Neuronal stem cell (in vitro differentiated cells): ENCODE data around the gene PRR33.

Source experiments
- DNase-seq: peaks from one replicate; pipeline ENCODE4 v3.0.0-alpha.2; 2013; ENCODE audit warnings: low spot score
- H2AFZ ChIP-seq: one replicate; pipeline ENCODE4 v1.6.1; 2013; ENCODE audit warnings: mild to moderate bottlenecking, low read length, inconsistent platforms
- H2AK5ac ChIP-seq: 2 replicates; pipeline ENCODE4 v1.6.1; 2013; ENCODE audit warnings: low read depth, mild to moderate bottlenecking, inconsistent platforms, low read length, moderate library complexity, mixed read lengths
- H2BK120ac ChIP-seq: 2 replicates; pipeline ENCODE4 v1.6.1; 2013; ENCODE audit warnings: low read depth, mild to moderate bottlenecking, inconsistent platforms, low read length, moderate library complexity, mixed read lengths
- H2BK12ac ChIP-seq: one replicate; pipeline ENCODE4 v1.6.1; 2013; ENCODE audit warnings: low read length, inconsistent platforms
- H2BK15ac ChIP-seq: 2 replicates; pipeline ENCODE4 v1.6.1; 2013; ENCODE audit warnings: mild to moderate bottlenecking, low read length, inconsistent platforms, mixed read lengths
- H2BK5ac ChIP-seq: one replicate; pipeline ENCODE4 v1.6.1; 2013; ENCODE audit warnings: inconsistent platforms, mild to moderate bottlenecking, low read length, moderate library complexity
- H3K14ac ChIP-seq: one replicate; pipeline ENCODE4 v1.6.1; 2013; ENCODE audit warnings: low read length, inconsistent platforms
- H3K18ac ChIP-seq: 2 replicates; pipeline ENCODE4 v1.6.1; 2013; ENCODE audit warnings: low read length, inconsistent platforms
- H3K23ac ChIP-seq: 2 replicates; pipeline ENCODE4 v1.6.1; 2013; ENCODE audit warnings: low read depth, mild to moderate bottlenecking, mixed read lengths, low read length, inconsistent platforms; ENCODE audit not compliant: poor library complexity
- H3K27ac ChIP-seq: replicated peaks from 3 replicates; pipeline ENCODE4 v1.5.1; 2013; ENCODE audit warnings: low read length, inconsistent platforms
- H3K27me3 ChIP-seq, 3 experiments: 2 replicates each; pipeline ENCODE4 v1.6.1; 2013; ENCODE audit warnings: low read length in 3 of 3, mild to moderate bottlenecking in 2 of 3, inconsistent platforms in 1 of 3, low read depth in 1 of 3, mixed read lengths in 1 of 3, moderate library complexity in 1 of 3; ENCODE audit not compliant: control insufficient read depth in 3 of 3, insufficient read depth in 3 of 3
- H3K36me3 ChIP-seq, 2 donors: replicated peaks in 1 of 2; 2 replicates each; pipeline ENCODE4 v1.6.1; 2013; ENCODE audit warnings: low read length in 2 of 2; ENCODE audit not compliant: control insufficient read depth in 2 of 2, insufficient read depth in 2 of 2
- H3K4ac ChIP-seq: 2 replicates; pipeline ENCODE4 v1.6.1; 2013; ENCODE audit warnings: inconsistent platforms, mild to moderate bottlenecking, low read length, moderate library complexity
- H3K4me1 ChIP-seq, 2 donors: 1 replicate in 1 of 2; 2 replicates in 1 of 2; pipeline ENCODE4 v1.6.1; 2013; ENCODE audit warnings: low read length in 2 of 2, low read depth in 1 of 2; ENCODE audit not compliant: control insufficient read depth in 2 of 2, insufficient read depth in 1 of 2
- H3K4me2 ChIP-seq: one replicate; pipeline ENCODE4 v1.6.1; 2013; ENCODE audit warnings: mild to moderate bottlenecking, low read length, inconsistent platforms; ENCODE audit not compliant: insufficient read depth, poor library complexity, severe bottlenecking
- H3K4me3 ChIP-seq, 2 donors: 2 replicates each; pipeline ENCODE4 v1.5.1; 2013; ENCODE audit warnings: low read length in 2 of 2, mild to moderate bottlenecking in 2 of 2, inconsistent platforms in 1 of 2, moderate library complexity in 1 of 2
- H3K79me1 ChIP-seq: one replicate; pipeline ENCODE4 v1.6.1; 2013; ENCODE audit warnings: low read depth, mild to moderate bottlenecking, inconsistent platforms, low read length, moderate library complexity
- H3K9ac ChIP-seq: one replicate; pipeline ENCODE4 v1.6.1; 2013; ENCODE audit warnings: mild to moderate bottlenecking, low read depth, low read length, inconsistent platforms; ENCODE audit not compliant: poor library complexity
- H3K9me3 ChIP-seq, 2 donors: replicated peaks in 1 of 2; 2 replicates each; pipeline versions ENCODE3 to v1.6.1; 2013; ENCODE audit warnings: low read length in 2 of 2, mild to moderate bottlenecking in 2 of 2, inconsistent platforms in 1 of 2, low read depth in 1 of 2, mixed read lengths in 1 of 2, moderate library complexity in 1 of 2; ENCODE audit not compliant: control insufficient read depth in 2 of 2, insufficient read depth in 1 of 2
- H4K8ac ChIP-seq: one replicate; pipeline ENCODE4 v1.6.1; 2013; ENCODE audit warnings: low read depth, mild to moderate bottlenecking, inconsistent platforms, low read length, moderate library complexity
- H4K91ac ChIP-seq: one replicate; pipeline ENCODE4 v1.6.1; 2013; ENCODE audit warnings: low read length, low read depth, mild to moderate bottlenecking, inconsistent platforms; ENCODE audit not compliant: poor library complexity
- WGBS, 2 donors: extraction: QIAGEN DNeasy Blood & Tissue Kit; methylation state at CpG; one replicate each; pipeline ENCODE4 v1.1.7; 2013; ENCODE audit warnings: missing lambda C conversion rate in 2 of 2, mixed read lengths in 1 of 2; ENCODE audit not compliant: insufficient read length in 2 of 2, insufficient replicate concordance in 1 of 2; ENCODE audit errors: extremely low coverage in 2 of 2; 5-methylcytosine and 5-hydroxymethylcytosine counted together

Gene PRR33

DNA sequence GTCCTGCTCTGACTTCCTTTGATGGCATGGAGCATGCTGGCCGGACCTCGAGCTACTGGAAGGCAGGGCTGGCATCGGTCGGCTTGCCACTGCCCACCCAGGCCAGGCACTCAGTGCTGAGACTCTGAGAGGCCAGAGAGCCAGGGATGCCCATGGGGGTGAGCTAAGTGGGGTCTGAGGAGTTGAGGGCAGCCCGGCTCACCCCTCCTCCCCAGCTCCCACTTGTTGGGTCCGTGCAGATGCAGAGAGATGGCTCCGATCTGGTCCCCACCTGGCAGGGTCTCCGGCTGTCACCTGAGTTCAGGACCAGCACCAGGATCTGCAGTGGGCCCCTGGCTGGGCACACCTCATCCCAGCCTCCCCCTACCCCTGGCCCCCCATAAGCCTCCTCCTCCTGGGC lies 25.5 kb downstream of the PRR33 start:
- H4K91ac ChIP-seq = no peak overlapping the region
- no peak overlapping the region for H2AFZ ChIP-seq
- H3K79me1 ChIP-seq = no peaks in the 10 kb centered on the region
- no CpG with 5 or more reads among the region's 8 CpGs for WGBS, 2 donors
- peaks cover 27 to 38% of the 10 kb centered on the region in 2 donors for H3K4me1 ChIP-seq
- no peak overlapping the region for H3K4me2 ChIP-seq
- no peak overlapping the region for H4K8ac ChIP-seq
- H3K4me3 ChIP-seq = no peak overlapping the region
- H3K9ac ChIP-seq = no peak overlapping the region
- peak overlapping the region; percentile 52 for H3K18ac ChIP-seq
- peak overlapping the region; percentile 79 for H2AK5ac ChIP-seq
- H3K14ac ChIP-seq = no peak overlapping the region
- H2BK12ac ChIP-seq = peak overlapping the region; percentile 90
- H3K27ac ChIP-seq = no peak overlapping the region
- no peaks in the 10 kb centered on the region for H3K36me3 ChIP-seq
- peaks cover 0 to 1% (median 0%) of the 10 kb centered on the region in 3 experiments for H3K27me3 ChIP-seq
- H2BK120ac ChIP-seq = no peak overlapping the region
- H3K9me3 ChIP-seq = no peaks in the 10 kb centered on the region
- H2BK5ac ChIP-seq = peak overlapping the region; percentile 82
- peak overlapping the region; percentile 93 for H3K4ac ChIP-seq
- no peak overlapping the region for H3K23ac ChIP-seq
- no peak for DNase-seq
- H2BK15ac ChIP-seq = peak overlapping the region; percentile 99

DNA sequence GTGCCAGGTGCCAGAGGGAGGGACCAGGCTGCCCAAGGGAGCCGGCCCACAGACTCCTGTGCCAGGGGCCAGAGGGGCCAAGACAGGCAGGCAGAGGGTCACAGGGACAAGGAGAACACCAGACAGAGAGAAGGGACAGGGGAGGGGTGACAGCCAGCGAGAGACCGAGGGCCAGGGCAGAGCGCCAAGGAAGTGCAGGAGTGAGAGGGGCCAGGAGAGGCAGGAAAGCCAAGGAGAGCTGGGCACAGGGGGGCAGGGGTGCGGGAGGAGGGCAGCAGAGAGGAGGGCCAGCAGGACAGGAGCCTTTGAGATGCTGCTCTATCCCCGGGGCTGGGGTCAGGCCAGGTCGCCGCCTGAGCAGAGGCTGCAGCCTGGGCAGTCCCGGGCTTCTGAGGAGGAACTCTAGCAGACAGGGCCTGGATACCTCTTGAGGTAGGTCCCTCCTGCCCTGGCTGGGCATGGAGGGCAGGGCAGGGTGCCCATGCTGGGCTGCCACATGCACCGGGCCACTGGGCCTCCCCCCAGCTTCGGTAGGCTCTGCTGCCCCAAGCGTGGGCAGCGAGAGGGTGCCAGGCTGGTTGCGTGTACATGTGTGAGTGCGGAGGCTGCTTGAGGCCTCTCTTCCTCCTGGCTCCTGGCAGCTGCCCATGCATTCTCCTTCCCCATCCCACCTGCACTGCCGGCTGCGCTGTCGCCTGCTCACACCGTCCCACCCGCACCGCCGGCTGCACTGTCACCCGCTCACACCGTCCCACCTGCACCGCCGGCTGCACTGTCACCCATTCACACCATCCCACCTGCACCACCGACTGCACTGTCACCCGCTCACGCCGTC lies 26.6 kb downstream of the PRR33 start:
- Histone ChIP-seq H4K91ac (peak overlapping the region; percentile 87), H2AFZ (peak overlapping the region; percentile 74), H2BK120ac (peak overlapping the region; percentile 16), H3K79me1 (no peaks in the 10 kb centered on the region), H2AK5ac (peak overlapping the region; percentile 79), H3K27me3 (no peaks in the 10 kb centered on the region), H3K27ac (peak overlapping the region; percentile 24), H3K4me2 (no peak overlapping the region), H3K36me3 (no peaks in the 10 kb centered on the region), H3K4me1 (peaks cover 22 to 33% of the 10 kb centered on the region in 2 donors), H2BK5ac (peak overlapping the region; percentile 84), H3K14ac (peak overlapping the region; percentile 75), H3K23ac (peak overlapping the region; percentile 91), H3K9me3 (no peaks in the 10 kb centered on the region), H3K4ac (peak overlapping the region; percentile 17), H3K4me3 (no peak overlapping the region), H4K8ac (no peak overlapping the region), H2BK15ac (peak overlapping the region; percentile 99), H3K18ac (peak overlapping the region; percentile 78), H2BK12ac (peak overlapping the region; percentile 93), H3K9ac (peak overlapping the region; percentile 60)
- no peak for DNase-seq
- no CpG with 5 or more reads among the region's 30 CpGs for WGBS, 2 donors

GRCh38 chr11:1864231-1864630 lies 27.5 kb downstream of the PRR33 start:
- H4K8ac ChIP-seq = no peak overlapping the region
- no peak overlapping the region for H3K4ac ChIP-seq
- peak overlapping the region; percentile 84 for H3K18ac ChIP-seq
- no CpG with 5 or more reads among the region's 18 CpGs for WGBS, 2 donors
- H2BK120ac ChIP-seq = peak overlapping the region; percentile 72
- no peaks in the 10 kb centered on the region for H3K36me3 ChIP-seq
- no peaks in the 10 kb centered on the region for H3K9me3 ChIP-seq
- H2AFZ ChIP-seq = peak overlapping the region; percentile 74
- H3K4me2 ChIP-seq = no peak overlapping the region
- H2BK5ac ChIP-seq = peak overlapping the region; percentile 84
- no peaks in the 10 kb centered on the region for H3K27me3 ChIP-seq
- H3K23ac ChIP-seq = no peak overlapping the region
- H4K91ac ChIP-seq = peak overlapping the region; percentile 38
- no peak for DNase-seq
- peak overlapping the region; percentile 79 for H2AK5ac ChIP-seq
- H2BK12ac ChIP-seq = peak overlapping the region; percentile 93
- H3K9ac ChIP-seq = no peak overlapping the region
- peak overlapping the region; percentile 24 for H3K27ac ChIP-seq
- no peaks in the 10 kb centered on the region for H3K79me1 ChIP-seq
- H3K4me1 ChIP-seq = peaks cover 22 to 29% of the 10 kb centered on the region in 2 donors
- H3K4me3 ChIP-seq = no peak overlapping the region
- peak overlapping the region; percentile 99 for H2BK15ac ChIP-seq
- H3K14ac ChIP-seq = no peak overlapping the region
